ENCODE results near the gene USP31.

Gene USP31

GRCh38 chr16:23137818-23138217 lies 11.4 kb downstream of the USP31 start:
- in situ Hi-C loops (cut with HindIII; ENCODE audit: low sequenced_read_pairs): no loop called here

- in situ Hi-C loops (cut with HindIII; ENCODE audit: low sequenced_read_pairs): no loop called here
Observed at GRCh38 chr16:23137256-23137655, 12.0 kb downstream of the USP31 start.

GRCh38 chr16:23134274-23134673 lies 15.0 kb downstream of the USP31 start:
- in situ Hi-C loops (cut with HindIII; ENCODE audit: low sequenced_read_pairs): no loop called here

GRCh38 chr16:23132775-23133463 lies 16.3 kb downstream of the USP31 start:
- in situ Hi-C loops (cut with HindIII; ENCODE audit: low sequenced_read_pairs): no loop called here

GRCh38 chr16:23131931-23132621 lies 17.2 kb downstream of the USP31 start:
- in situ Hi-C loops (cut with HindIII; ENCODE audit: low sequenced_read_pairs): no loop called here

GRCh38 chr16:23131436-23131835 lies 17.8 kb downstream of the USP31 start:
- in situ Hi-C loops (cut with HindIII; ENCODE audit: low sequenced_read_pairs): no loop called here

GRCh38 chr16:23131036-23131435 lies 18.2 kb downstream of the USP31 start:
- in situ Hi-C loops (cut with HindIII; ENCODE audit: low sequenced_read_pairs): no loop called here

- in situ Hi-C loops (cut with HindIII; ENCODE audit: low sequenced_read_pairs): no loop called here
Observed at GRCh38 chr16:23129686-23130085, 19.6 kb downstream of the USP31 start.

GRCh38 chr16:23128056-23128455 lies 21.2 kb downstream of the USP31 start:
- in situ Hi-C loops (cut with HindIII; ENCODE audit: low sequenced_read_pairs): no loop called here

GRCh38 chr16:23125277-23125676 lies 24.0 kb downstream of the USP31 start:
- in situ Hi-C loops (cut with HindIII; ENCODE audit: low sequenced_read_pairs): no loop called here

GRCh38 chr16:23124315-23124714 lies 24.9 kb downstream of the USP31 start:
- in situ Hi-C loops (cut with HindIII; ENCODE audit: low sequenced_read_pairs): no loop called here

GRCh38 chr16:23122144-23122543 lies 27.1 kb downstream of the USP31 start:
- in situ Hi-C loops (cut with HindIII; ENCODE audit: low sequenced_read_pairs): no loop called here

GRCh38 chr16:23121024-23121423 lies 28.2 kb downstream of the USP31 start:
- in situ Hi-C loops (cut with HindIII; ENCODE audit: low sequenced_read_pairs): no loop called here

GRCh38 chr16:23120562-23120961 lies 28.7 kb downstream of the USP31 start:
- in situ Hi-C loops (cut with HindIII; ENCODE audit: low sequenced_read_pairs): no loop called here

GRCh38 chr16:23119570-23119969 lies 29.7 kb downstream of the USP31 start:
- in situ Hi-C loops (cut with HindIII; ENCODE audit: low sequenced_read_pairs): no loop called here

GRCh38 chr16:23114131-23114904 lies 34.9 kb downstream of the USP31 start:
- in situ Hi-C loops (cut with HindIII; ENCODE audit: low sequenced_read_pairs): no loop called here

- in situ Hi-C loops (cut with HindIII; ENCODE audit: low sequenced_read_pairs): no loop called here
Observed at GRCh38 chr16:23113185-23113584, 36.1 kb downstream of the USP31 start.

- in situ Hi-C loops (cut with HindIII; ENCODE audit: low sequenced_read_pairs): no loop called here
Observed at GRCh38 chr16:23110257-23110899, 38.9 kb downstream of the USP31 start.

- in situ Hi-C loops (cut with HindIII; ENCODE audit: low sequenced_read_pairs): no loop called here
Observed at GRCh38 chr16:23107936-23108335, 41.3 kb downstream of the USP31 start.

GRCh38 chr16:23107117-23107516 lies 42.1 kb downstream of the USP31 start:
- in situ Hi-C loops (cut with HindIII; ENCODE audit: low sequenced_read_pairs): no loop called here

- in situ Hi-C loops (cut with HindIII; ENCODE audit: low sequenced_read_pairs): no loop called here
Observed at GRCh38 chr16:23105309-23105708, 43.9 kb downstream of the USP31 start.

All from endothelial cell of hepatic sinusoid (primary cell).